ENCODE results near the gene RAVER1. TPM values are rescaled to one million over a fixed set of nuclear protein-coding genes. Genes with fewer than 3 reads are reported as not detected.

RAVER1 gene
- total and polyA plus RNA-seq, 2 of the 13 experiments (the other 11 are each of a cell fraction or from before 2014, with no cell fraction given), result 3.6 to 7.9 TPM

DNA sequence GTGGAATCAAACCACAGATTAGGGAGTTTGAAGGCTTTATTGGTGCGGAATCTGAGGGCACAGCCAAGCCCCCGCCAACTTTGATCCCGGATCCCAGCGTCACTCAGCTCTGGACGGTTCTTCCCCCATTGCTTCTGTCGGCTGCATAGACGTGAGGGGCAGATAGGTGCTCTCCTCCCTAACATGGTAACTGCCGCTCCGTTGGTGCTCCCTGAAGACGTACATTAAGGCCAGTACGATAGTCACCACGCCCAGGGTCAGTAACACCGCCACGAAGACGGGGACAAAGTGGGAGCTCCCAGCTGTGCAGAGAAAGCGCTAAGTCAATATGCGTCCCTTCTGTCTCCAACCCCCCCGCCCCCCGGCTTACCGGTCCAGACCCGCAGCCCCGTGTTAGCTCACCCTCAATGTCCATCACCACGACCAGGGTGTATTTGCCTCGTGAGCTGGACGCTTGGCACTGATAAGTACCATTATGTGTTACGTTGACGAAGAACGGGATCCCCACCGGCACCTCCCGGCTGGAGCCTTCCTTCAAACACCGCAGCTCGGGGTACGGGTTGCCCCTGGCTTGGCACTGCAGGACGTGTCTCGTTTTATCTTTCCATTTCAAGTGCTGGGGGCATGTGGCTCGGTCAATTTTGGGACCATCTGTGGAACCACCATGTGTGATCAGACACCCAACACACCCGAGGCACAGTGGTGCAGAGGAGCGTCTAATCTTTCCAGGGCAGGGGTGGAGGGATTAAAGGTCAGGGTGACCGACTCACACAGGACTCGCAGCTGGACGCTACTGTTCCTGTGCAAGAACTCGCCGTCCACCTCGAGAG, 644 bp upstream of the RAVER1 start (continued):
- TF ChIP-seq, protein P1, sequence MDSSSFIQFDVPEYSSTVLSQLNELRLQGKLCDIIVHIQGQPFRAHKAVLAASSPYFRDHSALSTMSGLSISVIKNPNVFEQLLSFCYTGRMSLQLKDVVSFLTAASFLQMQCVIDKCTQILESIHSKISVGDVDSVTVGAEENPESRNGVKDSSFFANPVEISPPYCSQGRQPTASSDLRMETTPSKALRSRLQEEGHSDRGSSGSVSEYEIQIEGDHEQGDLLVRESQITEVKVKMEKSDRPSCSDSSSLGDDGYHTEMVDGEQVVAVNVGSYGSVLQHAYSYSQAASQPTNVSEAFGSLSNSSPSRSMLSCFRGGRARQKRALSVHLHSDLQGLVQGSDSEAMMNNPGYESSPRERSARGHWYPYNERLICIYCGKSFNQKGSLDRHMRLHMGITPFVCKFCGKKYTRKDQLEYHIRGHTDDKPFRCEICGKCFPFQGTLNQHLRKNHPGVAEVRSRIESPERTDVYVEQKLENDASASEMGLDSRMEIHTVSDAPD (CRISPR knock-in tag; IDR thresholded peaks at IDR 0.05), result no peak
- TF ChIP-seq ZNF607 (CRISPR knock-in tag; IDR thresholded peaks at IDR 0.05; ENCODE audit: borderline replicate concordance) (no peak; the same call in 1 of the 2 replicates), ATF1 (CRISPR knock-in tag; IDR thresholded peaks at IDR 0.05) (no peak), ZNF788 (CRISPR knock-in tag; IDR thresholded peaks at IDR 0.05; ENCODE audit: borderline replicate concordance) (no peak), NCOA2 (CRISPR knock-in tag; IDR thresholded peaks at IDR 0.05) (no peak), ZFP90 (CRISPR knock-in tag; IDR thresholded peaks at IDR 0.05; ENCODE audit: borderline replicate concordance) (0 out of 2 replicates have a peak, but pooled peaks have one; percentile 3), JUN (CRISPR knock-in tag; IDR thresholded peaks at IDR 0.05) (no peak), ZNF569 (CRISPR knock-in tag; IDR thresholded peaks at IDR 0.05; ENCODE audit: borderline replicate concordance) (0 out of 2 replicates have a peak, but pooled peaks have one; percentile 26), ZNF546 (CRISPR knock-in tag; conservative IDR thresholded peaks at IDR 0.05) (0 out of 2 replicates have a peak, but pooled peaks have one; percentile 41), ZBTB1 (CRISPR knock-in tag; IDR thresholded peaks at IDR 0.05; ENCODE audit: borderline replicate concordance) (no peak), ZNF558 (CRISPR knock-in tag; IDR thresholded peaks at IDR 0.05; ENCODE audit: borderline replicate concordance) (peak; percentile 19; the same call in 1 of the 2 replicates), ZNF230 (CRISPR knock-in tag; IDR thresholded peaks at IDR 0.05) (peak; percentile 6; the same call in 1 of the 2 replicates), ZNF431 (CRISPR knock-in tag; IDR thresholded peaks at IDR 0.05; ENCODE audit: borderline replicate concordance, low read depth) (no peak), ZNF724P (CRISPR knock-in tag; IDR thresholded peaks at IDR 0.05; ENCODE audit: borderline replicate concordance) (0 out of 2 replicates have a peak, but pooled peaks have one; percentile 23), ZNF670 (CRISPR knock-in tag; IDR thresholded peaks at IDR 0.05; ENCODE audit: borderline replicate concordance) (peak; percentile 18; the same call in 1 of the 2 replicates), ZNF235 (CRISPR knock-in tag; IDR thresholded peaks at IDR 0.05; ENCODE audit: borderline replicate concordance) (no peak), RAD51 (IDR thresholded peaks at IDR 0.05; ENCODE audit: borderline replicate concordance) (no peak), NR2F6 (IDR thresholded peaks at IDR 0.05) (0 out of 2 replicates have a peak, but pooled peaks have one; percentile 40), NR2F6 (CRISPR knock-in tag; IDR thresholded peaks at IDR 0.05) (no peak), MEIS2 (CRISPR knock-in tag; IDR thresholded peaks at IDR 0.05) (0 out of 2 replicates have a peak, but pooled peaks have one; percentile 2), SRSF1 (optimal IDR thresholded peaks at IDR 0.05; ENCODE audit: low read depth, low read length) (peak; percentile 14)
- TF ChIP-seq, protein P2, sequence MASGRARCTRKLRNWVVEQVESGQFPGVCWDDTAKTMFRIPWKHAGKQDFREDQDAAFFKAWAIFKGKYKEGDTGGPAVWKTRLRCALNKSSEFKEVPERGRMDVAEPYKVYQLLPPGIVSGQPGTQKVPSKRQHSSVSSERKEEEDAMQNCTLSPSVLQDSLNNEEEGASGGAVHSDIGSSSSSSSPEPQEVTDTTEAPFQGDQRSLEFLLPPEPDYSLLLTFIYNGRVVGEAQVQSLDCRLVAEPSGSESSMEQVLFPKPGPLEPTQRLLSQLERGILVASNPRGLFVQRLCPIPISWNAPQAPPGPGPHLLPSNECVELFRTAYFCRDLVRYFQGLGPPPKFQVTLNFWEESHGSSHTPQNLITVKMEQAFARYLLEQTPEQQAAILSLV (CRISPR knock-in tag; IDR thresholded peaks at IDR 0.05; ENCODE audit: borderline replicate concordance), result peak; percentile 65; the same call in 1 of the 2 replicates
- TF ChIP-seq, protein P3, sequence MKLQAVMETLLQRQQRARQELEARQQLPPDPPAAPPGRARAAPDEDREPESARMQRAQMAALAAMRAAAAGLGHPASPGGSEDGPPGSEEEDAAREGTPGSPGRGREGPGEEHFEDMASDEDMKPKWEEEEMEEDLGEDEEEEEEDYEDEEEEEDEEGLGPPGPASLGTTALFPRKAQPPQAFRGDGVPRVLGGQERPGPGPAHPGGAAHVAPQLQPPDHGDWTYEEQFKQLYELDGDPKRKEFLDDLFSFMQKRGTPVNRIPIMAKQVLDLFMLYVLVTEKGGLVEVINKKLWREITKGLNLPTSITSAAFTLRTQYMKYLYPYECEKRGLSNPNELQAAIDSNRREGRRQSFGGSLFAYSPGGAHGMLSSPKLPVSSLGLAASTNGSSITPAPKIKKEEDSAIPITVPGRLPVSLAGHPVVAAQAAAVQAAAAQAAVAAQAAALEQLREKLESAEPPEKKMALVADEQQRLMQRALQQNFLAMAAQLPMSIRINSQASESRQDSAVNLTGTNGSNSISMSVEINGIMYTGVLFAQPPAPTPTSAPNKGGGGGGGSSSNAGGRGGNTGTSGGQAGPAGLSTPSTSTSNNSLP (IDR thresholded peaks at IDR 0.05; ENCODE audit: low read depth, low read length), result no peak
- TF ChIP-seq, protein P4, sequence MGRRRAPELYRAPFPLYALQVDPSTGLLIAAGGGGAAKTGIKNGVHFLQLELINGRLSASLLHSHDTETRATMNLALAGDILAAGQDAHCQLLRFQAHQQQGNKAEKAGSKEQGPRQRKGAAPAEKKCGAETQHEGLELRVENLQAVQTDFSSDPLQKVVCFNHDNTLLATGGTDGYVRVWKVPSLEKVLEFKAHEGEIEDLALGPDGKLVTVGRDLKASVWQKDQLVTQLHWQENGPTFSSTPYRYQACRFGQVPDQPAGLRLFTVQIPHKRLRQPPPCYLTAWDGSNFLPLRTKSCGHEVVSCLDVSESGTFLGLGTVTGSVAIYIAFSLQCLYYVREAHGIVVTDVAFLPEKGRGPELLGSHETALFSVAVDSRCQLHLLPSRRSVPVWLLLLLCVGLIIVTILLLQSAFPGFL (CRISPR knock-in tag; IDR thresholded peaks at IDR 0.05), result no peak

Data from HepG2 (cell line).